K562 (cell line): ENCODE results near the gene RNF115.

Source experiments
- EP300 ChIP-seq: IDR thresholded peaks from 2 replicates; pipeline ENCODE4 v1.6.1; 2012; ENCODE audit warnings: low read length, improper control_type of control experiment
- RUNX1 ChIP-seq: sonication (generic); IDR thresholded peaks from 2 replicates; pipeline ENCODE4 v1.6.1; 2016; ENCODE audit warnings: antibody characterized with exemption, low read depth
- TAF1 ChIP-seq: IDR thresholded peaks from 2 replicates; pipeline ENCODE4 v1.6.1; 2011; ENCODE audit warnings: mild to moderate bottlenecking, low read length, moderate library complexity; ENCODE audit not compliant: insufficient read depth, control insufficient read depth, severe bottlenecking; ENCODE audit errors: extremely low read depth
- TRIM25 ChIP-seq: fragments of 450-650 bp; IDR thresholded peaks from 2 replicates; pipeline ENCODE4 v1.7.0; 2016; ENCODE audit warnings: borderline replicate concordance
- ZBTB1 ChIP-seq: sonication (generic); formaldehyde crosslinking; IDR thresholded peaks from 2 replicates; pipeline ENCODE4 v1.8.1; 2023; ENCODE audit warnings: missing genetic modification reagents, low read depth, mild to moderate bottlenecking, borderline replicate concordance
- ZNF232 ChIP-seq: sonication (generic); formaldehyde crosslinking; IDR thresholded peaks from 2 replicates; pipeline ENCODE4 v1.8.0; 2022; ENCODE audit warnings: mild to moderate bottlenecking, missing genetic modification reagents
- TF ChIP-seq, protein P1 (sequence below): sonication (generic); formaldehyde crosslinking; IDR thresholded peaks from 2 replicates; pipeline ENCODE4 v1.8.1; 2023; ENCODE audit warnings: missing genetic modification reagents, mild to moderate bottlenecking, borderline replicate concordance

GRCh38 chr1:145837656-145838055 lies 13.8 kb upstream of the RNF115 start:
- TF ChIP-seq ZBTB1 (CRISPR knock-in tag) (no peak), TRIM25 (no peak), EP300 (no peak), RUNX1 (no peak), TAF1 (no peak), ZNF232 (no peak)
- TF ChIP-seq, protein P1, sequence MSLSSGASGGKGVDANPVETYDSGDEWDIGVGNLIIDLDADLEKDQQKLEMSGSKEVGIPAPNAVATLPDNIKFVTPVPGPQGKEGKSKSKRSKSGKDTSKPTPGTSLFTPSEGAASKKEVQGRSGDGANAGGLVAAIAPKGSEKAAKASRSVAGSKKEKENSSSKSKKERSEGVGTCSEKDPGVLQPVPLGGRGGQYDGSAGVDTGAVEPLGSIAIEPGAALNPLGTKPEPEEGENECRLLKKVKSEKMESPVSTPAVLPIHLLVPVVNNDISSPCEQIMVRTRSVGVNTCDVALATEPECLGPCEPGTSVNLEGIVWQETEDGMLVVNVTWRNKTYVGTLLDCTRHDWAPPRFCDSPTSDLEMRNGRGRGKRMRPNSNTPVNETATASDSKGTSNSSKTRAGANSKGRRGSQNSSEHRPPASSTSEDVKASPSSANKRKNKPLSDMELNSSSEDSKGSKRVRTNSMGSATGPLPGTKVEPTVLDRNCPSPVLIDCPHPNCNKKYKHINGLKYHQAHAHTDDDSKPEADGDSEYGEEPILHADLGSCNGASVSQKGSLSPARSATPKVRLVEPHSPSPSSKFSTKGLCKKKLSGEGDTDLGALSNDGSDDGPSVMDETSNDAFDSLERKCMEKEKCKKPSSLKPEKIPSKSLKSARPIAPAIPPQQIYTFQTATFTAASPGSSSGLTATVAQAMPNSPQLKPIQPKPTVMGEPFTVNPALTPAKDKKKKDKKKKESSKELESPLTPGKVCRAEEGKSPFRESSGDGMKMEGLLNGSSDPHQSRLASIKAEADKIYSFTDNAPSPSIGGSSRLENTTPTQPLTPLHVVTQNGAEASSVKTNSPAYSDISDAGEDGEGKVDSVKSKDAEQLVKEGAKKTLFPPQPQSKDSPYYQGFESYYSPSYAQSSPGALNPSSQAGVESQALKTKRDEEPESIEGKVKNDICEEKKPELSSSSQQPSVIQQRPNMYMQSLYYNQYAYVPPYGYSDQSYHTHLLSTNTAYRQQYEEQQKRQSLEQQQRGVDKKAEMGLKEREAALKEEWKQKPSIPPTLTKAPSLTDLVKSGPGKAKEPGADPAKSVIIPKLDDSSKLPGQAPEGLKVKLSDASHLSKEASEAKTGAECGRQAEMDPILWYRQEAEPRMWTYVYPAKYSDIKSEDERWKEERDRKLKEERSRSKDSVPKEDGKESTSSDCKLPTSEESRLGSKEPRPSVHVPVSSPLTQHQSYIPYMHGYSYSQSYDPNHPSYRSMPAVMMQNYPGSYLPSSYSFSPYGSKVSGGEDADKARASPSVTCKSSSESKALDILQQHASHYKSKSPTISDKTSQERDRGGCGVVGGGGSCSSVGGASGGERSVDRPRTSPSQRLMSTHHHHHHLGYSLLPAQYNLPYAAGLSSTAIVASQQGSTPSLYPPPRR (CRISPR knock-in tag) = no peak
